ENCODE results near the gene MYRFL. TPM values are rescaled to one million over a fixed set of nuclear protein-coding genes. Genes with fewer than 3 reads are reported as not detected.

Gene MYRFL
- total RNA-seq, 6 donors from 2014 or later: 0.10 to 1.8 (median 0.20) TPM; not detected in 3

- DNase-seq: no peak
- no peaks in the 10 kb centered on the region for H3K9me3 ChIP-seq
- H3K27me3 ChIP-seq: no peaks in the 10 kb centered on the region
- H3K4me1 ChIP-seq: peaks cover 0 to 4% (median 0%) of the 10 kb centered on the region in 4 donors
- H3K4me3 ChIP-seq: no peak overlapping the region
- ATAC-seq (ENCODE audit: low FRiP score in 2 of 2): peak in 1 of 2 donors; percentile 11
- H3K27ac ChIP-seq: no peak overlapping the region
- WGBS, 2 donors: 79 to 81% methylated on average over 2 of the region's 2 CpGs
- TF ChIP-seq POLR2A (IDR thresholded peaks at IDR 0.05): no peak
- no peak for TF ChIP-seq CTCF (IDR thresholded peaks at IDR 0.05)
- TF ChIP-seq POLR2AphosphoS5 (IDR thresholded peaks at IDR 0.05): no peak
- TF ChIP-seq EP300 (IDR thresholded peaks at IDR 0.05): no peak
- no peaks in the 10 kb centered on the region for H3K36me3 ChIP-seq
Observed at GRCh38 chr12:69886715-69887114, 61.7 kb downstream of the MYRFL start.

- no peaks in the 10 kb centered on the region for H3K27me3 ChIP-seq
- H3K4me3 ChIP-seq: no peak overlapping the region
- H3K4me1 ChIP-seq: peaks cover 0 to 4% (median 0%) of the 10 kb centered on the region in 4 donors
- WGBS, 2 donors: 93 to 94% methylated on average over 1 of the region's 1 CpG
- no peaks in the 10 kb centered on the region for H3K9me3 ChIP-seq
- no peaks in the 10 kb centered on the region for H3K36me3 ChIP-seq
- H3K27ac ChIP-seq: no peak overlapping the region
- DNase-seq (no peak), ATAC-seq (ENCODE audit: low FRiP score in 2 of 2) (no peak)
- no peak for TF ChIP-seq EP300 (IDR thresholded peaks at IDR 0.05)
- TF ChIP-seq CTCF (IDR thresholded peaks at IDR 0.05): no peak
- TF ChIP-seq POLR2A (IDR thresholded peaks at IDR 0.05): no peak
- no peak for TF ChIP-seq POLR2AphosphoS5 (IDR thresholded peaks at IDR 0.05)
Observed at GRCh38 chr12:69888901-69889300, 63.9 kb downstream of the MYRFL start.

- Histone ChIP-seq H3K27me3 (no peaks in the 10 kb centered on the region), H3K27ac (no peak overlapping the region), H3K4me1 (no peaks in the 10 kb centered on the region), H3K4me3 (no peak overlapping the region), H3K36me3 (no peaks in the 10 kb centered on the region), H3K9me3 (no peaks in the 10 kb centered on the region)
- DNase-seq (no peak), ATAC-seq (ENCODE audit: low FRiP score in 2 of 2) (peak in 1 of 2 donors; percentile 61)
- TF ChIP-seq POLR2AphosphoS5 (IDR thresholded peaks at IDR 0.05): no peak
- no peak for TF ChIP-seq CTCF (IDR thresholded peaks at IDR 0.05)
- no peak for TF ChIP-seq POLR2A (IDR thresholded peaks at IDR 0.05)
- no peak for TF ChIP-seq EP300 (IDR thresholded peaks at IDR 0.05)
- WGBS, 2 donors: 91 to 95% methylated on average over 4 of the region's 4 CpGs
Observed at GRCh38 chr12:69894800-69895383, 69.9 kb downstream of the MYRFL start.

- peaks cover 0 to 8% (median 3%) of the 10 kb centered on the region in 4 donors for H3K4me1 ChIP-seq
- ATAC-seq (ENCODE audit: low FRiP score in 2 of 2): no peak
- H3K36me3 ChIP-seq: no peaks in the 10 kb centered on the region
- 93 to 94% methylated on average over 4 of the region's 4 CpGs for whole genome bisulfite sequencing, 2 donors
- no peak overlapping the region for H3K4me3 ChIP-seq
- no peaks in the 10 kb centered on the region for H3K9me3 ChIP-seq
- no peaks in the 10 kb centered on the region for H3K27me3 ChIP-seq
- no peak for TF ChIP-seq CTCF (IDR thresholded peaks at IDR 0.05)
- no peak for TF ChIP-seq POLR2AphosphoS5 (IDR thresholded peaks at IDR 0.05)
- no peak for TF ChIP-seq POLR2A (IDR thresholded peaks at IDR 0.05)
- no peak for TF ChIP-seq EP300 (IDR thresholded peaks at IDR 0.05)
- DNase-seq: no peak
- H3K27ac ChIP-seq: no peak overlapping the region
Observed at GRCh38 chr12:69896653-69897381, 71.8 kb downstream of the MYRFL start.

Measured in upper lobe of left lung (tissue), 6 donors.